ENCODE data around the gene ENOPH1. TPM values are rescaled to one million over a fixed set of nuclear protein-coding genes. Genes with fewer than 3 reads are reported as not detected.

ENOPH1 gene
- total and polyA plus RNA-seq, 2 of the 13 experiments (the other 11 are each of a cell fraction or from before 2014, with no cell fraction given), result 15.5 to 64.3 TPM

DNA sequence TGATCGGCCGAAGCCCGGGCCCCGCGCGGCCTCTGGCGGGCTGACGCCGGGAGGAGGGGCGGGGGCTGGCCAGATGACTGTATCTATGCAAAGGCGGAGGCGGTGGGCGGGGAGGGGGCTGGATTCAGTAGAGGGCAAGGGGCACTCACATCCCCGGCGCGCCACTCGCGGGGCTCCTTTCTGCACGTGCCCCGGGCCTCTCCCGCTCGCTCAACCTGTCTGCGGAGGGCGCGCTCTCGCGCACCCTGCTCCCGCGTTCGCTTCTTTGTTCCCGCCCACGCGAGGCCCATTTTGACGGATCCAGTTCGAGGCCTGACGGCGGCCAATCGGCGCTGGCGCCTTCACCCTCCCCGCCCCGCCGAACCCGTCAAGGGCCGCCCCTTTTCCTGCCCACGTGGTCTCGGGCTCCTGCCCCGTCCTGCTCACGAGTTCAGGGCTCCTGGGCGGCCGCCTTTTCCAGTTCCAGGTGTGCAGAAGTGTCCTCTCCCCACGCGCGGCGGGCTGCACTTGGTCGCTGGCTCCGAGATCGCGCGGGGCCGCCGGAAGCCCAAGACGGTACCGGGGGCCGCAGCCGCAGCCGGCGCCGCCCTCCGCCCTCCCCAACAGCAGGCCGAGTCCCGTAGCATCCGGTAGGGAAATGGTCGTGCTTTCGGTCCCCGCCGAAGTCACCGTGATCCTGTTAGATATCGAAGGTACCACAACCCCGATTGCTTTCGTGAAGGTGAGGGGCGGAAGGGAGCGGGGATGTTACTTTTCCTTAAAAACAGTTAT is at the start of gene ENOPH1, which contains the start of gene HNRNPDL (continued):
- TF ChIP-seq, protein P1, sequence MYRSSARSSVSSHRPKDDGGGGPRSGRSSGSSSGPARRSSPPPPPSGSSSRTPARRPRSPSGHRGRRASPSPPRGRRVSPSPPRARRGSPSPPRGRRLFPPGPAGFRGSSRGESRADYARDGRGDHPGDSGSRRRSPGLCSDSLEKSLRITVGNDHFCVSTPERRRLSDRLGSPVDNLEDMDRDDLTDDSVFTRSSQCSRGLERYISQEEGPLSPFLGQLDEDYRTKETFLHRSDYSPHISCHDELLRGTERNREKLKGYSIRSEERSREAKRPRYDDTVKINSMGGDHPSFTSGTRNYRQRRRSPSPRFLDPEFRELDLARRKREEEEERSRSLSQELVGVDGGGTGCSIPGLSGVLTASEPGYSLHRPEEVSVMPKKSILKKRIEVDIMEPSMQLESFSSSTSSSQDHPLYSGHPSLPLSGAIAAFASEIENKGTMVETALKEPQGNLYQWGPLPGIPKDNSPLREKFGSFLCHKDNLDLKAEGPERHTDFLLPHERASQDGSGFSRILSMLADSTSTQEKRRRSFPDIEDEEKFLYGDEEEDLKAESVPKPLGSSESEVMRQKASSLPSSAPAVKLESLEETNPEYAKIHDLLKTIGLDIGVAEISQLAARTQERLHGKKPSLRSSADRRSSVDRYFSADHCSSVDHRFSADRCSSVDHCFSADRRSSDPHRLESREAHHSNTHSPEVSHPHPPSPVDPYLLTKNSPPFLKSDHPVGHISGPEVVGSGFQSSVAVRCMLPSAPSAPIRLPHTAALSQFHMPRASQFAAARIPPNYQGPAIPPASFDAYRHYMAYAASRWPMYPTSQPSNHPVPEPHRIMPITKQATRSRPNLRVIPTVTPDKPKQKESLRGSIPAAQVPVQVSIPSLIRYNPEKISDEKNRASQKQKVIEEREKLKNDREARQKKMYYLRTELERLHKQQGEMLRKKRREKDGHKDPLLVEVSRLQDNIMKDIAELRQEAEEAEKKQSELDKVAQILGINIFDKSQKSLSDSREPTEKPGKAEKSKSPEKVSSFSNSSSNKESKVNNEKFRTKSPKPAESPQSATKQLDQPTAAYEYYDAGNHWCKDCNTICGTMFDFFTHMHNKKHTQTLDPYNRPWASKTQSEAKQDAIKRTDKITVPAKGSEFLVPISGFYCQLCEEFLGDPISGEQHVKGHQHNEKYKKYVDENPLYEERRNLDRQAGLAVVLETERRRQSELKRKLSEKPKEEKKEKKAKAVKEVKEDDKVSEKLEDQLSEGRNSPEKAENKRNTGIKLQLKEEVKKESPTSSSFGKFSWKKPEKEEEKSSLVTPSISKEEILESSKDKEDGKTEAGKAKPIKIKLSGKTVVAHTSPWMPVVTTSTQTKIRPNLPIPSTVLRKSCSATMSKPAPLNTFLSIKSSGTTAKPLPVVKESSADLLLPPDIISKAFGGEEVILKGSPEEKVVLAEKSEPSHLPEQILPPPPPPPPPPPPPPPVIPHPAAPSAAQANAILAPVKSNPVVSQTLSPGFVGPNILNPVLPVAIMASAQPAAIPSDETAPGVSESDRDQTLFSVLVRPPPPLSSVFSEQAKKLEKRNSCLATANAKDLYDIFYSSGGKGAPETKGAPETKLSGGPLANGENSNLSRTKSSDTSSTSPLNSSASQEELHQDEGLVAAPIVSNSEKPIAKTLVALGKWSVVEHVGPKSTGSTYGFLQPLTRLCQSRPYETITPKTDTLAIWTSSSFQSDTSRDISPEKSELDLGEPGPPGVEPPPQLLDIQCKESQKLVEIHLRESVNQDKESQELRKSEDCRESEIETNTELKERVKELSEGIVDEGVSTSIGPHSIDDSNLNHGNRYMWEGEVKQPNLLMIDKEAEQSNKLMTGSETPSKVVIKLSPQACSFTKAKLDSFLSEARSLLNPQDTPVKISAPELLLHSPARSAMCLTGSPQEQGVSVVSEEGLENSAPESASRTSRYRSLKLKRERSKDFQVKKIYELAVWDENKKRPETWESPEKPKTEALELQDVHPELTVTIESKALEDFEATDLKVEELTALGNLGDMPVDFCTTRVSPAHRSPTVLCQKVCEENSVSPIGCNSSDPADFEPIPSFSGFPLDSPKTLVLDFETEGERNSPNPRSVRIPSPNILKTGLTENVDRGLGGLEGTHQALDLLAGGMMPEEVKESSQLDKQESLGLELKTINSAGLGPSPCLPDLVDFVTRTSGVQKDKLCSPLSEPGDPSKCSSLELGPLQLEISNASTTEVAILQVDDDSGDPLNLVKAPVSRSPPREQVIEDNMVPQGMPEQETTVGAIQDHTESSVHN (CRISPR knock-in tag; IDR thresholded peaks at IDR 0.05), result peak; percentile 86
- TF ChIP-seq FIP1L1 (IDR thresholded peaks at IDR 0.05; ENCODE audit: borderline replicate concordance, insufficient read depth, low read depth, low read length), result no peak
- TF ChIP-seq MAFK (conservative IDR thresholded peaks at IDR 0.05 in 1 of 2, IDR thresholded peaks at IDR 0.05 in 1 of 2; ENCODE audit: low read length in 2 of 2), result no peak
- TF ChIP-seq KLF9 (CRISPR knock-in tag; IDR thresholded peaks at IDR 0.05; ENCODE audit: low read depth), result no peak
- no peak for TF ChIP-seq ZNF775 (CRISPR knock-in tag; IDR thresholded peaks at IDR 0.05; ENCODE audit: borderline replicate concordance)
- TF ChIP-seq SMARCE1 (IDR thresholded peaks at IDR 0.05; ENCODE audit: borderline replicate concordance), result no peak
- no peak for TF ChIP-seq PHF5A (CRISPR knock-in tag; IDR thresholded peaks at IDR 0.05; ENCODE audit: low read depth, unreplicated experiment)
- no peak for TF ChIP-seq SOX6 (IDR thresholded peaks at IDR 0.05)
- TF ChIP-seq SOX6 (CRISPR knock-in tag; IDR thresholded peaks at IDR 0.05), result peak; percentile 83
- no peak for TF ChIP-seq ZNF660 (CRISPR knock-in tag; IDR thresholded peaks at IDR 0.05; ENCODE audit: borderline replicate concordance, low read depth)
- no peak; the same call in 1 of the 2 replicates for TF ChIP-seq ZNF30 (CRISPR knock-in tag; IDR thresholded peaks at IDR 0.05)
- no peak for TF ChIP-seq SRSF1 (optimal IDR thresholded peaks at IDR 0.05; ENCODE audit: low read depth, low read length)
- TF ChIP-seq MYNN (CRISPR knock-in tag; IDR thresholded peaks at IDR 0.05; ENCODE audit: low read depth), result no peak
- no peak for TF ChIP-seq SOX13 (IDR thresholded peaks at IDR 0.05)
- TF ChIP-seq SOX13 (CRISPR knock-in tag; conservative IDR thresholded peaks at IDR 0.05 in 1 of 2, IDR thresholded peaks at IDR 0.05 in 1 of 2), result peak in 1 of 2 experiments; percentile 64; a peak in 2 of 4 replicates
- peak; percentile 82 for TF ChIP-seq ZNF709 (CRISPR knock-in tag; IDR thresholded peaks at IDR 0.05)
- TF ChIP-seq, protein P2, sequence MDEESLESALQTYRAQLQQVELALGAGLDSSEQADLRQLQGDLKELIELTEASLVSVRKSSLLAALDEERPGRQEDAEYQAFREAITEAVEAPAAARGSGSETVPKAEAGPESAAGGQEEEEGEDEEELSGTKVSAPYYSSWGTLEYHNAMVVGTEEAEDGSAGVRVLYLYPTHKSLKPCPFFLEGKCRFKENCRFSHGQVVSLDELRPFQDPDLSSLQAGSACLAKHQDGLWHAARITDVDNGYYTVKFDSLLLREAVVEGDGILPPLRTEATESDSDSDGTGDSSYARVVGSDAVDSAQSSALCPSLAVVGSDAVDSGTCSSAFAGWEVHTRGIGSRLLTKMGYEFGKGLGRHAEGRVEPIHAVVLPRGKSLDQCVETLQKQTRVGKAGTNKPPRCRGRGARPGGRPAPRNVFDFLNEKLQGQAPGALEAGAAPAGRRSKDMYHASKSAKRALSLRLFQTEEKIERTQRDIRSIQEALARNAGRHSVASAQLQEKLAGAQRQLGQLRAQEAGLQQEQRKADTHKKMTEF (CRISPR knock-in tag; IDR thresholded peaks at IDR 0.05), result peak; percentile 80
- peak; percentile 94 for TF ChIP-seq ARNTL (CRISPR knock-in tag; IDR thresholded peaks at IDR 0.05)
- TF ChIP-seq ZNF616 (CRISPR knock-in tag; IDR thresholded peaks at IDR 0.05; ENCODE audit: low read depth), result peak; percentile 89
- TF ChIP-seq, protein P3, sequence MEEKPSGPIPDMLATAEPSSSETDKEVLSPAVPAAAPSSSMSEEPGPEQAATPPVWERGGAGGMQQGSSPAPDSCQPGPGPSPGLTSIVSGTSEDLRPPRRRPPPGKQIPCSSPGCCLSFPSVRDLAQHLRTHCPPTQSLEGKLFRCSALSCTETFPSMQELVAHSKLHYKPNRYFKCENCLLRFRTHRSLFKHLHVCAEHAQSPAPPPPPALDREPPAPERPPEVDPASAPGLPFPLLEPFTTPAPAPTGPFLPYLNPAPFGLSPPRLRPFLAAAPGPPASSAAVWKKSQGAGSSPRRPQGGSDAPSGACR (CRISPR knock-in tag; IDR thresholded peaks at IDR 0.05), result peak; percentile 94
